H1 (cell line): ENCODE measurements around the gene EPS8. TPM values are rescaled to one million over a fixed set of nuclear protein-coding genes. Genes with fewer than 3 reads are reported as not detected.

Experiments used
- CTCF ChIA-PET: fragments of 300-600 bp; sonication (Branson Sonifier 250); formaldehyde crosslinking; loops from one replicate; lab custom pipeline; 2021; ENCODE audit not compliant: partially characterized antibody; lab: Charles Lee
- POLR2A ChIA-PET: fragments of 300-600 bp; sonication (Branson Sonifier 250); formaldehyde crosslinking; loops from one replicate; lab custom pipeline; 2021; ENCODE audit warnings: inconsistent platforms; ENCODE audit not compliant: partially characterized antibody; lab: Charles Lee
- DNase-seq, 2 experiments: peaks; one replicate each; pipeline versions ENCODE4 v3.0.0 to v3.0.0-alpha.2; 2010 to 2022; ENCODE audit warnings: low spot score in 2 of 2, low read depth in 1 of 2, mixed read lengths in 1 of 2
- FAIRE-seq: peaks from 2 replicates; lab custom pipeline; 2011; peaks lifted over from hg19 to GRCh38; lab: Jason Lieb, UNC
- H2AFZ ChIP-seq: 2 replicates; pipeline ENCODE4 v1.8.1; 2012; ENCODE audit warnings: low read length, inconsistent platforms
- H2AK5ac ChIP-seq: 2 replicates; pipeline ENCODE4 v1.6.1; 2013; ENCODE audit warnings: low read depth, low read length
- H2BK120ac ChIP-seq: replicated peaks from 2 replicates; pipeline ENCODE3; 2013; ENCODE audit warnings: low read depth, low read length, inconsistent platforms
- H2BK12ac ChIP-seq: 2 replicates; pipeline ENCODE4 v1.6.1; 2013; ENCODE audit warnings: low read depth, low read length
- H2BK15ac ChIP-seq: 2 replicates; pipeline ENCODE4 v1.6.1; 2013; ENCODE audit warnings: low read length
- H2BK20ac ChIP-seq: 2 replicates; pipeline ENCODE4 v1.6.1; 2013; ENCODE audit warnings: low read length
- H2BK5ac ChIP-seq: 2 replicates; pipeline ENCODE4 v1.6.1; 2013; ENCODE audit warnings: low read depth, low read length
- H3K14ac ChIP-seq: 2 replicates; pipeline ENCODE4 v1.6.1; 2013; ENCODE audit warnings: inconsistent platforms; ENCODE audit not compliant: insufficient read length
- H3K18ac ChIP-seq: 2 replicates; pipeline ENCODE4 v1.6.1; 2013; ENCODE audit warnings: low read length; ENCODE audit errors: extremely low read depth
- H3K23ac ChIP-seq: 2 replicates; pipeline ENCODE4 v1.6.1; 2013; ENCODE audit warnings: inconsistent platforms; ENCODE audit not compliant: insufficient read length
- H3K23me2 ChIP-seq: 2 replicates; pipeline ENCODE4 v1.6.1; 2013; ENCODE audit warnings: low read depth, low read length
- H3K27ac ChIP-seq: 2 replicates; pipeline ENCODE4 v1.6.1; 2011; ENCODE audit warnings: low read depth, low read length, inconsistent platforms
- H3K27me3 ChIP-seq, 4 experiments: replicated peaks in 1 of 4; 1 replicate in 1 of 4; 2 replicates in 3 of 4; pipeline versions ENCODE4 v1.6.1 to v1.8.1; 2011 to 2013; ENCODE audit warnings: low read length in 3 of 4, mild to moderate bottlenecking in 3 of 4, inconsistent platforms in 2 of 4, mixed read lengths in 2 of 4, moderate library complexity in 1 of 4; ENCODE audit not compliant: control insufficient read depth in 3 of 4, insufficient read depth in 3 of 4; ENCODE audit errors: extremely low read depth in 1 of 4
- H3K36me3 ChIP-seq, 4 experiments: 2 replicates each; pipeline versions ENCODE4 v1.6.1 to v1.8.1; 2011 to 2013; ENCODE audit warnings: mild to moderate bottlenecking in 4 of 4, low read length in 3 of 4, moderate library complexity in 2 of 4, control low read depth in 1 of 4, inconsistent platforms in 1 of 4; ENCODE audit not compliant: insufficient read depth in 4 of 4, control insufficient read depth in 2 of 4
- H3K4ac ChIP-seq: replicated peaks from 2 replicates; pipeline ENCODE3; 2013; ENCODE audit warnings: low read length, low read depth, mixed read lengths, inconsistent platforms; ENCODE audit not compliant: insufficient read length
- H3K4me1 ChIP-seq, 4 experiments: replicated peaks in 1 of 4; 1 replicate in 1 of 4; 2 replicates in 3 of 4; pipeline versions ENCODE4 v1.6.1 to v1.8.1; 2011 to 2013; ENCODE audit warnings: low read length in 3 of 4, inconsistent platforms in 2 of 4, mixed read lengths in 1 of 4; ENCODE audit not compliant: insufficient read depth in 4 of 4, control insufficient read depth in 3 of 4
- H3K4me2 ChIP-seq, 2 experiments: 2 replicates each; pipeline versions ENCODE4 v1.6.1 to v1.8.1; 2011 to 2013; ENCODE audit warnings: low read depth in 2 of 2, low read length in 2 of 2, control low read depth in 1 of 2, inconsistent platforms in 1 of 2, mild to moderate bottlenecking in 1 of 2; ENCODE audit not compliant: insufficient read depth in 1 of 2
- H3K4me3 ChIP-seq, 4 experiments: fragments of 200-600, 300-600 bp in 1 of 4; sonication (generic), shearing (Covaris generic), sonication (Bioruptor Twin) in 1 of 4; 2 replicates each; pipeline versions ENCODE4 v1.5.1 to v1.8.1; 2011 to 2016; ENCODE audit warnings: low read length in 4 of 4, low read depth in 3 of 4, control low read depth in 2 of 4, inconsistent platforms in 2 of 4, mild to moderate bottlenecking in 2 of 4, mixed read lengths in 1 of 4, moderate library complexity in 1 of 4; ENCODE audit not compliant: insufficient read depth in 2 of 4; ENCODE audit errors: extremely low read depth in 1 of 4
- H3K56ac ChIP-seq: replicated peaks from 2 replicates; pipeline ENCODE3; 2013; ENCODE audit warnings: low read depth, mild to moderate bottlenecking, mixed read lengths, low read length, inconsistent platforms; ENCODE audit not compliant: insufficient read length
- H3K79me1 ChIP-seq: 2 replicates; pipeline ENCODE4 v1.6.1; 2013; ENCODE audit warnings: low read depth, low read length, control low read depth
- H3K79me2 ChIP-seq, 2 experiments: 2 replicates each; pipeline versions ENCODE4 v1.6.1 to v1.8.1; 2012 to 2013; ENCODE audit warnings: low read length in 2 of 2, mild to moderate bottlenecking in 2 of 2, inconsistent platforms in 1 of 2; ENCODE audit not compliant: insufficient read depth in 2 of 2, control insufficient read depth in 1 of 2
- H3K9ac ChIP-seq, 4 experiments: replicated peaks in 1 of 4; 1 replicate in 1 of 4; 2 replicates in 3 of 4; pipeline versions ENCODE4 v1.6.1 to v1.8.1; 2011 to 2013; ENCODE audit warnings: low read depth in 3 of 4, low read length in 3 of 4, control low read depth in 2 of 4, mild to moderate bottlenecking in 2 of 4, moderate library complexity in 2 of 4, inconsistent platforms in 1 of 4; ENCODE audit errors: extremely low read depth in 1 of 4
- H3K9me3 ChIP-seq, 2 experiments: 2 replicates each; pipeline versions ENCODE4 v1.6.1 to v1.8.1; 2012 to 2013; ENCODE audit warnings: mild to moderate bottlenecking in 2 of 2, moderate library complexity in 2 of 2, control low read depth in 1 of 2, inconsistent platforms in 1 of 2, low read depth in 1 of 2, low read length in 1 of 2, mixed read lengths in 1 of 2; ENCODE audit not compliant: insufficient read depth in 2 of 2
- H4K20me1 ChIP-seq, 2 experiments: replicated peaks in 1 of 2; 2 replicates each; pipeline versions ENCODE3 to v1.8.1; 2011 to 2013; ENCODE audit warnings: inconsistent platforms in 2 of 2, low read length in 2 of 2, mild to moderate bottlenecking in 1 of 2; ENCODE audit not compliant: insufficient read depth in 2 of 2, control insufficient read depth in 1 of 2
- H4K5ac ChIP-seq: 2 replicates; pipeline ENCODE4 v1.6.1; 2013; ENCODE audit warnings: low read length, low read depth, mixed read lengths, inconsistent platforms; ENCODE audit not compliant: insufficient read length
- H4K8ac ChIP-seq: 2 replicates; pipeline ENCODE4 v1.8.0; 2013; ENCODE audit warnings: mild to moderate bottlenecking, moderate library complexity, low read length, inconsistent platforms; ENCODE audit not compliant: insufficient read depth; ENCODE audit errors: extremely low read depth
- H4K91ac ChIP-seq: replicated peaks from 2 replicates; pipeline ENCODE3; 2013; ENCODE audit warnings: low read length, mixed read lengths, inconsistent platforms; ENCODE audit not compliant: insufficient read length
- BACH1 ChIP-seq: IDR thresholded peaks from 2 replicates; pipeline ENCODE4 v1.6.1; 2012; ENCODE audit warnings: low read length, improper control_type of control experiment
- CHD2 ChIP-seq: IDR thresholded peaks from 2 replicates; pipeline ENCODE4 v1.6.1; 2012; ENCODE audit warnings: low read length, improper control_type of control experiment
- FOSL1 ChIP-seq: IDR thresholded peaks from 2 replicates; pipeline ENCODE4 v1.6.1; 2011; ENCODE audit warnings: mild to moderate bottlenecking, low read depth, low read length, moderate library complexity; ENCODE audit not compliant: insufficient read depth
- KDM4A ChIP-seq: IDR thresholded peaks from one replicate; pipeline ENCODE4 v1.7.1; 2012; ENCODE audit warnings: low read depth, mild to moderate bottlenecking, moderate library complexity, low read length, inconsistent platforms; ENCODE audit not compliant: severe bottlenecking
- MAFK ChIP-seq: IDR thresholded peaks from 2 replicates; pipeline ENCODE4 v1.6.1; 2012; ENCODE audit warnings: low read depth, mild to moderate bottlenecking, improper control_type of control experiment, low read length
- NRF1 ChIP-seq: IDR thresholded peaks from 2 replicates; pipeline ENCODE4 v1.6.1; 2011; ENCODE audit warnings: mild to moderate bottlenecking, low read depth, low read length, improper control_type of control experiment
- POLR2AphosphoS5 ChIP-seq: IDR thresholded peaks from 2 replicates; pipeline ENCODE4 v1.6.1; 2011; ENCODE audit warnings: low read depth, low read length
- RAD21 ChIP-seq, 2 experiments: IDR thresholded peaks in 1 of 2; conservative IDR thresholded peaks in 1 of 2; 2 replicates each; pipeline ENCODE4 v1.6.1; 2011; ENCODE audit warnings: low read depth in 2 of 2, low read length in 2 of 2, improper control_type of control experiment in 1 of 2, inconsistent platforms in 1 of 2, mild to moderate bottlenecking in 1 of 2, moderate library complexity in 1 of 2
- TAF1 ChIP-seq: IDR thresholded peaks from 2 replicates; pipeline ENCODE4 v1.6.1; 2011; ENCODE audit warnings: mild to moderate bottlenecking, low read depth, low read length
- WGBS, 2 experiments: shearing (Covaris generic) in 1 of 2; methylation state at CpG; one replicate each; pipeline versions ENCODE4 v1.1.6 to v1.1.7; 2013 to 2015; ENCODE audit warnings: low lambda C conversion rate in 2 of 2, mixed read lengths in 2 of 2, inconsistent platforms in 1 of 2, low coverage in 1 of 2, missing lambda C conversion rate in 1 of 2; ENCODE audit not compliant: insufficient replicate concordance in 2 of 2, insufficient coverage in 1 of 2, insufficient read length in 1 of 2; ENCODE audit errors: extremely low coverage in 1 of 2, missing lambda C conversion rate in 1 of 2; 5-methylcytosine and 5-hydroxymethylcytosine counted together
- polyA plus RNA-seq, 7 experiments: library from polyadenylated mRNA; depleted of rRNA in 3 of 7; stranded (reverse) in 5 of 7; unstranded in 2 of 7; fragments of >200 nt in 5 of 7; fragments of 200-250 nt in 2 of 7; gene quantifications; 1 replicate in 5 of 7; 2 replicates in 1 of 7; 4 replicates in 1 of 7; pipeline versions ENCODE4 v1.2.1 to v1.2.3, GENCODE V29; 2011 to 2013; ENCODE audit warnings: missing spikeins in 2 of 7, mixed read lengths in 2 of 7
- total RNA-seq: library from RNA; stranded (reverse); fragmentation: NEBNext Ultra II Directional; extraction: Animal tissue kit (Norgen Biotek cat#: 25700); gene quantifications from 2 replicates; pipeline ENCODE4 v1.2.1, GENCODE V29; 2021
- TF ChIP-seq, protein P1 (sequence below): IDR thresholded peaks from 2 replicates; pipeline ENCODE4 v1.6.1; 2011; ENCODE audit warnings: low read depth, mild to moderate bottlenecking, low read length; ENCODE audit not compliant: insufficient read depth

Gene EPS8
- total and polyA plus RNA-seq, 2 of the 8 experiments (the other 6 are each of a cell fraction or from before 2014, with no cell fraction given): 3.0 to 4.6 TPM

DNA sequence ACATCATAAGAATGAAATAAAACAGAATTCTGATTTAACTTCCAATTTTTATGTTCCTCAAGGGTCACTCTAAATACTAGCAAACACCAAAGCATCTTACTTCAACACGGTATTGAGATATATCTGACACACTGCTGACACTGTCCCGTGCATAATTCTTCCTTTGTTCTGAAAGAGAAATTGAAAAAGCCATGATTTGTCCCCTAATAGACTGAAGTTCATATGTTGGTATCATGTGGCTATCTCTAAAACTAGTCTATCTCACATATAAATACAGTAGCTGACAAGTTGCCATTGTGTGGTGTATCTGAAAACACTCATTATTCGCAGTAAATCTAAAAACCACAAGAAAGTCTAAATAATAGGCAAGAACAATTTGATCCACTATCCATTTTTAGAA, 118.4 kb downstream of the EPS8 start:
- WGBS, 2 experiments: 94% methylated on average over 3 of the region's 3 CpGs; no CpG with 5 or more reads in 1 of the 2 experiments
- H4K20me1 ChIP-seq: no peaks in the 10 kb centered on the region
- no peak for FAIRE-seq

More for the DNA sequence above, 118.4 kb downstream of the EPS8 start:
- CTCF ChIA-PET: no interaction called here
- DNase-seq: no peak
- Histone ChIP-seq H3K14ac (no peak overlapping the region), H3K27me3 (no peaks in the 10 kb centered on the region), H2BK12ac (no peak overlapping the region), H2AK5ac (no peak overlapping the region), H3K79me1 (no peaks in the 10 kb centered on the region), H3K23ac (no peak overlapping the region), H3K36me3 (no peaks in the 10 kb centered on the region), H4K5ac (no peak overlapping the region), H3K9me3 (no peaks in the 10 kb centered on the region), H2AFZ (no peak overlapping the region), H4K8ac (no peak overlapping the region), H3K4me1 (no peaks in the 10 kb centered on the region), H2BK5ac (no peak overlapping the region), H4K91ac (no peak overlapping the region), H2BK20ac (no peak overlapping the region), H3K27ac (no peak overlapping the region), H3K79me2 (no peaks in the 10 kb centered on the region), H2BK120ac (no peak overlapping the region), H3K18ac (no peak overlapping the region), H3K9ac (no peak overlapping the region), H3K4ac (no peak overlapping the region), H2BK15ac (no peak overlapping the region), H3K4me3 (no peak overlapping the region), H3K56ac (no peak overlapping the region), H3K23me2 (no peaks in the 10 kb centered on the region), H3K4me2 (no peak overlapping the region)
- TF ChIP-seq FOSL1: no peak
- TF ChIP-seq CHD2: no peak
- no peak for TF ChIP-seq NRF1
- no peak for TF ChIP-seq TAF1
- TF ChIP-seq KDM4A: no peak
- no peak for TF ChIP-seq BACH1
- no peak for TF ChIP-seq POLR2AphosphoS5
- no peak for TF ChIP-seq RAD21 (IDR thresholded peaks at IDR 0.05 in 1 of 2, conservative IDR thresholded peaks at IDR 0.05 in 1 of 2; ENCODE audit: low read depth in 2 of 2, low read length in 2 of 2)
- TF ChIP-seq, protein P1, sequence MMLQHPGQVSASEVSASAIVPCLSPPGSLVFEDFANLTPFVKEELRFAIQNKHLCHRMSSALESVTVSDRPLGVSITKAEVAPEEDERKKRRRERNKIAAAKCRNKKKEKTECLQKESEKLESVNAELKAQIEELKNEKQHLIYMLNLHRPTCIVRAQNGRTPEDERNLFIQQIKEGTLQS: no peak
- no peak for TF ChIP-seq MAFK
- POLR2A ChIA-PET: no interaction called here
